Measurements from ENCODE around the gene CILP2. TPM values are rescaled to one million over a fixed set of nuclear protein-coding genes. Genes with fewer than 3 reads are reported as not detected.

The CILP2 gene
- total and polyA plus RNA-seq, 2 experiments from 2014 or later = 0.11 to 0.48 TPM

DNA sequence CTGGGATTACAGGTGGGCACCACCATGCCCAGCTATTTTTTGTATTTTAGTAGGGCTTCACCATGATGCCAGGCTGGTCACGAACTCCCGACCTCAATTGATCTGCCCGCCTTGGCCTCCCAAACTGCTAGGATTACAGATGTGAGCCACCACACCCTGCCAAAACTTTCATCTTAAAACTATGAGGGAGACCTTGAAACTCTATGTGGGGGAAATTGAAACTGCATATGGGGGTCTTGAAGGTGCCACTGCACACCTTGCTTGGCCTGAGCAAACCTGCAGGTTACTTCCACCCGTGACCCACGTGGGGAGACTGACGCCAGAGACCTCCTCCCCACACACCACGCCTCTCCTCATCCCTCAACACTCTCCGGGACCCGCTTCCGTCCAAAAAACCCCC, 15.6 kb downstream of the CILP2 start:
- H3K36me3 ChIP-seq (ENCODE audit: low read depth) = no peaks in the 10 kb centered on the region
- H3K27me3 ChIP-seq (replicated peaks; ENCODE audit: insufficient read depth) = no peaks in the 10 kb centered on the region
- WGBS, 2 experiments (ENCODE audit: low coverage in 1 of 2, low lambda C conversion rate in 2 of 2, missing lambda C conversion rate in 2 of 2) = 70 to 74% methylated on average over 10 of the region's 10 CpGs
- no peaks in the 10 kb centered on the region for H3K79me2 ChIP-seq (ENCODE audit: insufficient read depth)
- in situ Hi-C loops (cut with MboI) = no loop called here
- no peak for TF ChIP-seq EZH2phosphoT487 (IDR thresholded peaks at IDR 0.05; ENCODE audit: insufficient read depth, low read depth)
- TF ChIP-seq EZH2 (IDR thresholded peaks at IDR 0.05; ENCODE audit: insufficient read depth, poor library complexity, severe bottlenecking) = no peak
- H3K4me3 ChIP-seq = no peak overlapping the region
- no peak for DNase-seq
- no peaks in the 10 kb centered on the region for H3K9me3 ChIP-seq (ENCODE audit: low read depth)
- no peaks in the 10 kb centered on the region for H4K20me1 ChIP-seq (ENCODE audit: insufficient read depth)
- no peak overlapping the region for H3K9ac ChIP-seq
- H3F3A ChIP-seq (ENCODE audit: insufficient read depth) = no peaks in the 10 kb centered on the region
- no peak overlapping the region for H3K4me2 ChIP-seq (ENCODE audit: unreplicated experiment)
- no peak overlapping the region for H3K27ac ChIP-seq
- no peak overlapping the region for H2AFZ ChIP-seq
- H3K9me2 ChIP-seq (ENCODE audit: insufficient read depth) = no peaks in the 10 kb centered on the region
- H3K4me1 ChIP-seq (ENCODE audit: insufficient read depth) = no peaks in the 10 kb centered on the region

- H3F3A ChIP-seq (ENCODE audit: insufficient read depth) = no peaks in the 10 kb centered on the region
- H3K9me3 ChIP-seq (ENCODE audit: low read depth) = no peaks in the 10 kb centered on the region
- no peaks in the 10 kb centered on the region for H3K27me3 ChIP-seq (replicated peaks; ENCODE audit: insufficient read depth)
- WGBS, 2 experiments (ENCODE audit: low coverage in 1 of 2, low lambda C conversion rate in 2 of 2, missing lambda C conversion rate in 2 of 2) = 52% methylated on average over 26 to 34 of the region's 34 CpGs
- no peak overlapping the region for H3K4me2 ChIP-seq (ENCODE audit: unreplicated experiment)
- in situ Hi-C loops (cut with MboI) = no loop called here
- H3K79me2 ChIP-seq (ENCODE audit: insufficient read depth) = no peaks in the 10 kb centered on the region
- TF ChIP-seq EZH2 (IDR thresholded peaks at IDR 0.05; ENCODE audit: insufficient read depth, poor library complexity, severe bottlenecking) (no peak), EZH2phosphoT487 (IDR thresholded peaks at IDR 0.05; ENCODE audit: insufficient read depth, low read depth) (no peak)
- H3K9me2 ChIP-seq (ENCODE audit: insufficient read depth) = no peaks in the 10 kb centered on the region
- H3K36me3 ChIP-seq (ENCODE audit: low read depth) = no peaks in the 10 kb centered on the region
- H3K4me3 ChIP-seq = no peak overlapping the region
- peak; percentile 71 for DNase-seq
- no peaks in the 10 kb centered on the region for H3K4me1 ChIP-seq (ENCODE audit: insufficient read depth)
- H2AFZ ChIP-seq = no peak overlapping the region
- no peaks in the 10 kb centered on the region for H4K20me1 ChIP-seq (ENCODE audit: insufficient read depth)
- H3K27ac ChIP-seq = no peak overlapping the region
- no peak overlapping the region for H3K9ac ChIP-seq
Observed at GRCh38 chr19:19554074-19555023, 16.3 kb downstream of the CILP2 start.

DNA sequence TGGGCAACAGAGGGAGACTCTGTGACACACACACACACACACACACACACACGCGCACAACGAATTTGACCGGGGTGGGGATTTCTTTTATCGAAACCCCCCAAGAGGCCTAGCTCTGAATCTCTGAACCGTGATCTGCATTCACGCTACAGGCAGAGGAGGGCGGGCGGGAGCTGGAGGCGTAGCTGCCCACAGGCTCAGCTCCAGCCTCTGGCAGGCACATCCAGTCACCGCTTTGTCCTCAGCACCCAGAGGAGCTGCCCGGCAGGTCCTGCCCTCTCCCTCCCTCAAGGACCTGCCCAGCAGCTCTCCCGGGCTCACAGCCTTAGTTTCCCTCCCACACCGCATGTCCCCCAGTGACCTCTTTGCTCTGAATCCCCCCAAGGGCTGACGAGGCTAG, 20.0 kb downstream of the CILP2 start:
- in situ Hi-C loops (cut with MboI) = no loop called here
- H2AFZ ChIP-seq = no peak overlapping the region
- H4K20me1 ChIP-seq (ENCODE audit: insufficient read depth) = no peaks in the 10 kb centered on the region
- H3F3A ChIP-seq (ENCODE audit: insufficient read depth) = no peaks in the 10 kb centered on the region
- no peak for DNase-seq
- H3K4me1 ChIP-seq (ENCODE audit: insufficient read depth) = no peaks in the 10 kb centered on the region
- no peak overlapping the region for H3K27ac ChIP-seq
- H3K9me3 ChIP-seq (ENCODE audit: low read depth) = no peaks in the 10 kb centered on the region
- H3K9me2 ChIP-seq (ENCODE audit: insufficient read depth) = no peaks in the 10 kb centered on the region
- H3K4me3 ChIP-seq = no peak overlapping the region
- no peak overlapping the region for H3K4me2 ChIP-seq (ENCODE audit: unreplicated experiment)
- no peaks in the 10 kb centered on the region for H3K27me3 ChIP-seq (replicated peaks; ENCODE audit: insufficient read depth)
- WGBS, 2 experiments (ENCODE audit: low coverage in 1 of 2, low lambda C conversion rate in 2 of 2, missing lambda C conversion rate in 2 of 2) = 80 to 89% methylated on average over 13 to 15 of the region's 15 CpGs
- H3K36me3 ChIP-seq (ENCODE audit: low read depth) = no peaks in the 10 kb centered on the region
- H3K79me2 ChIP-seq (ENCODE audit: insufficient read depth) = no peaks in the 10 kb centered on the region
- H3K9ac ChIP-seq = no peak overlapping the region
- no peak for TF ChIP-seq EZH2 (IDR thresholded peaks at IDR 0.05; ENCODE audit: insufficient read depth, poor library complexity, severe bottlenecking)
- no peak for TF ChIP-seq EZH2phosphoT487 (IDR thresholded peaks at IDR 0.05; ENCODE audit: insufficient read depth, low read depth)

DNA sequence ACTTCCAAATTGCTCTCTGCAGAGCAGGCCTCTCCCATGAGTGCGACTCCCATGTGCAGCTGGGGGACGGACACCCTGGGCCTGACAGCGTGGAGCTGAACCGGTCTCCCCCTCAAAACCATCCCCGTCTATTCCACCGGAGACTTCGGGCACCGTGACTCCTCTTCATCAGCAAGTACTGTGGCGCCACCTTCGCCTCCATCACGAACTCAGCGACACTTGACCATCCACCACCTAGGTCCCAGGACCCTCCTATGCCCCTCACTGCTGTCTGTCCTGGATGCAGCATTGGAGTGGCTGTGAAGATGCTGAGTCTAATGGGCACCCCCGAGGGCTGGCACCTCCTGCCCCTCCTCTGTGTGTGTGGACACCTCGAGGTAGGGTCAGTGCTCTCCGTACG, 20.6 kb downstream of the CILP2 start:
- Histone ChIP-seq H3K4me2 (ENCODE audit: unreplicated experiment) (no peak overlapping the region), H3K9me2 (ENCODE audit: insufficient read depth) (no peaks in the 10 kb centered on the region), H3K27ac (no peak overlapping the region), H3K4me3 (no peak overlapping the region), H3K4me1 (ENCODE audit: insufficient read depth) (no peaks in the 10 kb centered on the region), H3F3A (ENCODE audit: insufficient read depth) (no peaks in the 10 kb centered on the region), H4K20me1 (ENCODE audit: insufficient read depth) (no peaks in the 10 kb centered on the region), H3K27me3 (replicated peaks; ENCODE audit: insufficient read depth) (no peaks in the 10 kb centered on the region), H3K9me3 (ENCODE audit: low read depth) (no peaks in the 10 kb centered on the region), H2AFZ (no peak overlapping the region), H3K79me2 (ENCODE audit: insufficient read depth) (no peaks in the 10 kb centered on the region), H3K9ac (no peak overlapping the region), H3K36me3 (ENCODE audit: low read depth) (no peaks in the 10 kb centered on the region)
- in situ Hi-C loops (cut with MboI) = no loop called here
- no peak for TF ChIP-seq EZH2 (IDR thresholded peaks at IDR 0.05; ENCODE audit: insufficient read depth, poor library complexity, severe bottlenecking)
- TF ChIP-seq EZH2phosphoT487 (IDR thresholded peaks at IDR 0.05; ENCODE audit: insufficient read depth, low read depth) = no peak
- no peak for DNase-seq
- WGBS, 2 experiments (ENCODE audit: low coverage in 1 of 2, low lambda C conversion rate in 2 of 2, missing lambda C conversion rate in 2 of 2) = 92 to 94% methylated on average over 16 of the region's 16 CpGs

Measured in GM23248 (cell line).